GM12874 (cell line): ENCODE results near the gene WWOX.

Source experiments
- CTCF ChIP-seq: IDR thresholded peaks from 2 replicates; pipeline ENCODE4 v1.5.1; 2011; ENCODE audit warnings: low read depth, mild to moderate bottlenecking, control low read depth, low read length, moderate library complexity; ENCODE audit not compliant: insufficient read depth

WWOX gene

GRCh38 chr16:78538292-78538691 lies 438.8 kb downstream of the WWOX start:
- no peak for TF ChIP-seq CTCF

GRCh38 chr16:78538919-78539318 lies 439.5 kb downstream of the WWOX start:
- no peak for TF ChIP-seq CTCF

- TF ChIP-seq CTCF: no peak
These were observed 443.0 kb downstream of the WWOX start for GRCh38 chr16:78542419-78542818.

DNA sequence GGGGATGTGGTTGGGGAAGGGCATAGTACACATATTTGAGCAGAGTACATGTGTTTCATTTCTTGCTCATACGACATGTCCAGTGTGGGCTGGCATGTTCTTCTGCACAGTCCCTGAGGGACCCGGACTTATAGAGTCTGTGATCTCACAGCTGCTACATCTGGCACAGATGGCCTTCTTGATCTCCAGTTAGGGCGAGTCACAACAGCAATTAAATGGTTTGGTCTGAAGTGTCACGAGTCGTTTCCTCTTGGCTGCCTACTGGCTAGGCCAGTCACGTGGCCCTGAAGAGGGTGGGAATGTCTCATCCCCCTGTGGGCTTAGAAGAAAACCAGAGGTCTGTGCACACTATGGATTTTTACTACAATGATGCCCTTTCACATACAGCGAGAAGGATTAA lies 443.6 kb downstream of the WWOX start:
- TF ChIP-seq CTCF: no peak

- no peak for TF ChIP-seq CTCF
These were observed 449.9 kb downstream of the WWOX start for GRCh38 chr16:78549366-78549765.

DNA sequence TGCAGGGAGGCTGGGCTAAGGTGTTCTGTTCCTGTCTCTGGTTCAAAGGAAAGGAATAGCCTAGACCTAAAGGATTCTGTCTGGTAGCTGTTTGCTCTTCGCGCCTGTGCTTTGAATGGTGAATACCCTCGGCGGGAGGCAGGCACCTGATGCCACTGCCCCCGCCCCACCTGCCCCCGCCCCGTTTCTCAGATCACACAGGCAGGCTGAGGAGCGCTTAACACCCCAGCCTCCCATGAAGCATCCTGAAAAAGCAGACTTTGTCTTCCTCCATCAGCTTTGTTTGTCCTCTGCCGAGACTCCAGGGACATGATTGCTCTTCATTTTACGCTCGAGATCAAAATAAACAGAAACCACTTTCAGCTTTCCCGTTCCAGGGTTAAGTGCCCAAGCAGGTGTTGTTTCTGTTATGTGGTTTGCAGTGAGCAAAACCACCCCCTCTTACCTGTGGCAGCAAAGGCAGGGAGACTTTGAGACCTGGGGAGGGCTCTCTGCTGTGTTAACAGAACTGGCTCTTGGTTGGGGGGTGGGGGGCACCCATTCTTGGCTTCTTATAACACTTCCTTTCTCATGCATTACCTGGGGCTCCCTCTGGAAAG lies 452.1 kb downstream of the WWOX start:
- no peak for TF ChIP-seq CTCF

GRCh38 chr16:78552106-78552675 lies 452.7 kb downstream of the WWOX start:
- TF ChIP-seq CTCF: no peak

DNA sequence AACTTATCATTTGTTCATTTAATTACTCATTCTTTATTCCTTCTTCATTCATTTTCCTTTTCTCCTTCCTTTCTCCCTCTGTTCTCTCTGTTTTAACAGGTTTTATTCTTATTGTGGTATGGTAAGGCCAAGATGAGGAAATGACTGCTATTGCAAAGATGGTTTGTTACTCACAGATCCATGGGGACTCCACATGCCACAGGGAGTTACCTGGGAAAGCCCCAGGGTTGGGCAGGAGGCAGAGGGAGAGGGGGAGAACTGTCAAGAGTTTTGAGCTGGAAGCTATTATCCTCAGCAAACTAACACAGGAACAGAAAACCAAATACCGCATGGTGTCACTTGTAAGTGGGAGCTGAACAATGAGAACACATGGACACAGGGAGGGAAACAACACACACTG lies 453.3 kb downstream of the WWOX start:
- TF ChIP-seq CTCF: no peak
